ENCODE data around the gene WDFY1.

WDFY1 gene

GRCh38 chr2:223971731-223972130 lies 26.6 kb upstream of the WDFY1 start:
- H3K4me1 Mint-ChIP-seq, result peaks cover 8% of the 10 kb centered on the region
- DNase-seq (no peak), ATAC-seq (no peak)
- H3K27me3 Mint-ChIP-seq, result no peaks in the 10 kb centered on the region
- no peaks in the 10 kb centered on the region for H3K9me3 Mint-ChIP-seq
- peaks cover 4% of the 10 kb centered on the region for H3K36me3 Mint-ChIP-seq (ENCODE audit: low read depth)
- no peak overlapping the region for H3K4me3 Mint-ChIP-seq
- H3K27ac Mint-ChIP-seq, result no peak overlapping the region

DNA sequence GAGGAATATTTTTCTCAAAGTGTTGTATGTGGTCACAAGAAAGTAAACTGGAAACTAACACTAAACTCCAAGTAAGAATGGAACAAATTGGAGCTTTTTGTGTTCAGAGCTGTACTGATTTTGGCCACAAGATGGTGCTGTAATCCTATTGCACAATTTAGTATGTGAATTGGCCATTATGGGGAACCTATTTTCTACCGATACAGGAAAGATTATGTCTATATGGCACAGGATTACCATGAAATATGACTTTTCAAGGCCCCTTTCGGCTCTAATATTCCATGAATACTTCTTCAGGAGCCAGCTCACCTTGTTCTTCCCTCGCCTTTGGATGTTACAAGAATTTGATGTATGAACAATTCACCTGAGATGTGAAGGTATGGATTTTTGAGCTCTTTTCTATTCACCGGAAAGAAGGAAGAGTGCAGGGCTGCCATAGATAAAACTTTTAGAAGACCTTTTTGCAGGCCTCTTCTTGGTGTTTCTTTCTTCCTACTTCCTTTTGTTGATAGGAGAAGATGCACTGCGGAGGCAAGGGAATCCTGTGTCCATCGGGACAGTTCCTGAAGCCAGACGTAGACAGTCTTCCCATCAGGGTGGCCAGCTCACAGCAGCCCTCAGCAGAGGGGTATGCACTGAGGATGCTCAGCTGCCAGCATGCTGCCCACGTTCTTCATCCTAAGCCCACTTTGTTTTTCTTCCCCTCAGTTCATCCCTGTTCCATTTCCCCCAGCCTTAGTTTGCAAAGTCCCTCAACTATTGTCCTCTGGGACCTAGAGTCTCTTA lies 25.4 kb upstream of the WDFY1 start:
- no peaks in the 10 kb centered on the region for H3K9me3 Mint-ChIP-seq
- peak; percentile 73 for ATAC-seq
- no peak overlapping the region for H3K4me3 Mint-ChIP-seq
- H3K27ac Mint-ChIP-seq, result peak overlapping the region; percentile 50
- DNase-seq, result peak; percentile 64
- H3K4me1 Mint-ChIP-seq, result peaks cover 10% of the 10 kb centered on the region
- no peaks in the 10 kb centered on the region for H3K27me3 Mint-ChIP-seq
- H3K36me3 Mint-ChIP-seq (ENCODE audit: low read depth), result peaks cover 8% of the 10 kb centered on the region

GRCh38 chr2:223969856-223970255 lies 24.7 kb upstream of the WDFY1 start:
- Mint-ChIP-seq H3K27ac (peak overlapping the region; percentile 50), H3K36me3 (ENCODE audit: low read depth) (peaks cover 12% of the 10 kb centered on the region), H3K27me3 (no peaks in the 10 kb centered on the region), H3K9me3 (no peaks in the 10 kb centered on the region), H3K4me1 (peaks cover 10% of the 10 kb centered on the region), H3K4me3 (no peak overlapping the region)
- ATAC-seq (no peak), DNase-seq (no peak)

DNA sequence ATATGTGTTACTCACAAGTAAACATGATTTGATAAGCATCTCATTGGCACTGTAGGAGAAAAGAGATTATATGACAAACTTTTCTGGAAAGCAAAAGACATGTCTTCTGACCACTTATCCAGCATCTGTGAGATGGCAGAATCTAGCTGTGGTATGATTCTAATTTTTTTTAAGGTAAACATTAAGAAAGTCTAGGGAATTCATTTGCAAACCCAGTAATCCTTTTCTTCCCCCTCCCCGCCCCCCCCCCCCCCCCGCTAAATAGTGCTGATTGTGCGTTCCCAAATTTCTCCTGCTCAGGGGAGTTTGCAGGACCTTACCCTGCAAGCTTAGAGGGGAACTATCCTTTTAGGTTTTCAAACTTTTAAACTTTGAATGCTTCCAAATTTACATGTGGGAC lies 24.2 kb upstream of the WDFY1 start:
- Mint-ChIP-seq H3K36me3 (ENCODE audit: low read depth) (peaks cover 17% of the 10 kb centered on the region), H3K9me3 (no peaks in the 10 kb centered on the region), H3K4me1 (peaks cover 12% of the 10 kb centered on the region), H3K4me3 (no peak overlapping the region), H3K27ac (no peak overlapping the region), H3K27me3 (no peaks in the 10 kb centered on the region)
- ATAC-seq (no peak), DNase-seq (no peak)

DNA sequence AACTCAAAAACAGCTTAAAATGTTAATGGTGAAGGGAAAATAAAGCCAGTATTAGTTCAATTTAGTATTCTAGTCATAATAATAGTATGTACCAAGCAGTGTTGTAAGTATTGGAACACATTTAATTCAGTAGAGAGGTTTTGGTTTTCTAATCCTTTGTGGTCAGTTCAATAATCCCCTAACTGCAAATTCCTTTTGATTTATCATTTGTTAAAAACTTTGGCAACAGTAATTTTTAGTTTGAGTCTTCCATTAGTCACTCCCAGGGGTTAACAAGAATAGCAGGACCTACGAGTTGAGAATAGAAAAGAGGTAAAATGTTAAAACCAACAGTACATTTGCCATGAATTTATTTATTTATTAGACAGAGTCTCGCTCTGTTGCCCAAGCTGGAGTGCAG lies 22.8 kb upstream of the WDFY1 start:
- peaks cover 22% of the 10 kb centered on the region for H3K36me3 Mint-ChIP-seq (ENCODE audit: low read depth)
- H3K27me3 Mint-ChIP-seq, result no peaks in the 10 kb centered on the region
- no peak overlapping the region for H3K27ac Mint-ChIP-seq
- DNase-seq, result no peak
- ATAC-seq, result no peak
- peaks cover 12% of the 10 kb centered on the region for H3K4me1 Mint-ChIP-seq
- H3K4me3 Mint-ChIP-seq, result no peak overlapping the region
- no peaks in the 10 kb centered on the region for H3K9me3 Mint-ChIP-seq

DNA sequence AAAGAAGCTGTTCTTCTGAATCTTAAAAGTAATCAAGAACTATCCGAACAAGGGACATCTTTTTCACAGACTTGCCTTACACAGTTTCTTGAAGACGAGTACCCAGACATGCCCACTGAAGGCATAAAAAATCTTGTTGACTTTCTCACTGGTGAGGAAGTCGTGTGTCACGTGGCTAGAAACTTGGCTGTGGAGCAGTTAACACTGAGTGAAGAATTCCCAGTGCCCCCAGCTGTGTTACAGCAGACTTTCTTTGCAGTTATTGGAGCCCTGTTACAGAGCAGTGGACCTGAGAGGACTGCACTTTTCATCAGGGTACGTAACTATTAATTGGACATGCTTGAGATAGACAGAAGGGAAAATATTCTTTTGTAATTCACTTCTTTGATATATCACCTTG lies 14.6 kb upstream of the WDFY1 start:
- H3K9me3 Mint-ChIP-seq, result no peaks in the 10 kb centered on the region
- peaks cover 71% of the 10 kb centered on the region for H3K4me1 Mint-ChIP-seq
- H3K27ac Mint-ChIP-seq, result peak overlapping the region; percentile 14
- H3K27me3 Mint-ChIP-seq, result no peaks in the 10 kb centered on the region
- peak overlapping the region; percentile 41 for H3K4me3 Mint-ChIP-seq
- DNase-seq (no peak), ATAC-seq (no peak)
- peaks cover 42% of the 10 kb centered on the region for H3K36me3 Mint-ChIP-seq (ENCODE audit: low read depth)

DNA sequence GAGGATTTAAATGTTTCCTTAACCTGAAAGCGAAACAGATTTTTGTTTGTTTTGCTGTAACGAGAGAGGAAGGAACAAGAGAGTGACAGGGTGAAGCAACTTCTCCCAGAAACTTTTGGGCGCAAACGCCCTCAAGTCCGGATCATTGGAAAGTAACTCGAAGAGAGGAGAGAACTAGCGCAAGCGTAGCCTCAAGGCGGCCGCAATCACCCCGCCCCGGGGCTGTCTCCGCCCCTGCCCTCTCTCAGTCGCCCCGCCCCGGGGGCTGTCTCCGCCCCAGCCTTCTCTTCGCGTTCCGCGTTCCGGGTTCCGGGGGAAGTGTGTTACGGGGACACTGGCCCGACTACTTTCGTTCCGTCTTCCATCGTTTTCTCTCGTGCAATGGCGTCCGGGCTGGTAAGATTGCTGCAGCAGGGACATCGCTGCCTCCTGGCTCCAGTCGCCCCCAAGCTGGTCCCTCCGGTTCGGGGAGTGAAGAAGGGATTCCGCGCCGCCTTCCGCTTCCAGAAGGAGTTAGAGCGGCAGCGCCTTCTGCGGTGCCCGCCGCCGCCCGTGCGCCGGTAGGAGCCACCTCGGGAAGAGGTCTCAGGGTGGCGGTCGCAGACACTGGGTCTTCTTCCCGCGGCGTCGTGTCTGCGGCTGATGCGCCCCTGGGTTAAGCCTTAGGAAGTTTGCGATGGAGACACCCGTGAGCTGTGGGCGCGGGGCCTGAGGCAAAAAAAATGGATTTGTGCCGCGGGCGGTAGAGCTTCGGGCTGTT lies 12.1 kb upstream of the WDFY1 start, which contains the start of gene MRPL44:
TSS of gene MRPL44 (plus strand) at position 372 of the 760 bp plus-strand sequence. CDS start at position 382, 10 bp downstream.
- peak; percentile 99 for DNase-seq
- peak within 1 kb of the TSS; percentile 79 for H3K27ac Mint-ChIP-seq
- H3K9me3 Mint-ChIP-seq, result no peaks in the 10 kb centered on the region
- no peaks in the 10 kb centered on the region for H3K27me3 Mint-ChIP-seq
- H3K36me3 Mint-ChIP-seq (ENCODE audit: low read depth), result peaks cover 31% of the 10 kb centered on the region
- peak; percentile 99 for ATAC-seq
- H3K4me3 Mint-ChIP-seq, result peak within 1 kb of the TSS; percentile 91
- peaks cover 88% of the 10 kb centered on the region for H3K4me1 Mint-ChIP-seq

GRCh38 chr2:223956300-223956699 lies 11.2 kb upstream of the WDFY1 start:
- DNase-seq (no peak), ATAC-seq (peak; percentile 30)
- Mint-ChIP-seq H3K4me3 (peak overlapping the region; percentile 91), H3K27me3 (no peaks in the 10 kb centered on the region), H3K4me1 (peaks cover 82% of the 10 kb centered on the region), H3K27ac (peak overlapping the region; percentile 79), H3K36me3 (ENCODE audit: low read depth) (peaks cover 24% of the 10 kb centered on the region), H3K9me3 (no peaks in the 10 kb centered on the region)

- Mint-ChIP-seq H3K4me1 (peaks cover 80% of the 10 kb centered on the region), H3K9me3 (no peaks in the 10 kb centered on the region), H3K27ac (no peak overlapping the region), H3K4me3 (no peak overlapping the region), H3K36me3 (ENCODE audit: low read depth) (peaks cover 6% of the 10 kb centered on the region), H3K27me3 (no peaks in the 10 kb centered on the region)
- ATAC-seq, result no peak
- no peak for DNase-seq
These were observed 9.3 kb upstream of the WDFY1 start for GRCh38 chr2:223954401-223954800.

GRCh38 chr2:223952280-223952968 lies 7.3 kb upstream of the WDFY1 start:
- DNase-seq (no peak), ATAC-seq (no peak)
- no peak overlapping the region for H3K4me3 Mint-ChIP-seq
- no peak overlapping the region for H3K27ac Mint-ChIP-seq
- H3K9me3 Mint-ChIP-seq, result no peaks in the 10 kb centered on the region
- peaks cover 78% of the 10 kb centered on the region for H3K4me1 Mint-ChIP-seq
- H3K27me3 Mint-ChIP-seq, result no peaks in the 10 kb centered on the region
- no peaks in the 10 kb centered on the region for H3K36me3 Mint-ChIP-seq (ENCODE audit: low read depth)

DNA sequence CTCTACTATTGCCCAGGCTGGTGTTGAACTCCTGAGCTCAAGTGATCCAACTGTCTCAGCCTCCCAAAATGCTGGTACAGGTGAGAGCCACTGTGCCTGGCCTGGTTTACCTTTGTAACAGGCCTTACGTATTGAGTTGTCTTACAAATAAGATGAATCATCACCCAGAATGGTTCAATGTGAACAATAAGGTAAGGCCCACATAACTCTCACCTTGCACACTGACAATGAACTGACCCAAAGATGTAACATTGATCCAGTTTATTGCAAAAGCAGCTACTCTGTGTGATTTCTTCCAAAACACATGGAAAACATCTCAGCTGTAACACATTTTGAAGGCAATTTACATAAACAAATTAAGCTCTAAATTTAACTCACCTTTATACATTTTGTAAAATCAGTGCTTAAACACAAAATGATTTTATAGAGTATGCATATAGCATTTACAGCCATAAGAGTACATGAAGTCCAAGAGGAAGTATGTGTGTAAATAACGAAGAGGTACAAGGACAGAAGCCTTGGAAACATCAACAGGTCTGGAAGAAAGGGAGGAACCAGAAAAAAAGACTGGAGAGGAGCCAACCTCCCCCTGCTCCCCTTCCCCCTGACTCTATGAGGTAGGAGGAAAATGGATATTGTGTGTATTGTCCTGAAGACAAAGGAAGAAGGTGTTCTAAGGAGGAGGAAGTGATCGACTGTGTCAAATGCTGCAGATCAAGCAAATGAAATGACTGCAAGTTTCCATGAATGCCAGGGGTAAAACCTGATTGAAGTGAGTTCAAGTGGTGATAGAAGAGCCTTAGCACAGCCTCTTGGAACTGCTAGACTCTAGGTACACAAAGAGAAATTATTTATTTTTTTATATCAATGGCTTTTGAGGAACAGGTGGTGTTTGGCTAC lies 5.6 kb upstream of the WDFY1 start:
- no peak overlapping the region for H3K4me3 Mint-ChIP-seq
- no peaks in the 10 kb centered on the region for H3K9me3 Mint-ChIP-seq
- H3K4me1 Mint-ChIP-seq, result peaks cover 73% of the 10 kb centered on the region
- DNase-seq (no peak), ATAC-seq (no peak)
- H3K27ac Mint-ChIP-seq, result peak overlapping the region; percentile 80
- no peaks in the 10 kb centered on the region for H3K36me3 Mint-ChIP-seq (ENCODE audit: low read depth)
- H3K27me3 Mint-ChIP-seq, result no peaks in the 10 kb centered on the region

DNA sequence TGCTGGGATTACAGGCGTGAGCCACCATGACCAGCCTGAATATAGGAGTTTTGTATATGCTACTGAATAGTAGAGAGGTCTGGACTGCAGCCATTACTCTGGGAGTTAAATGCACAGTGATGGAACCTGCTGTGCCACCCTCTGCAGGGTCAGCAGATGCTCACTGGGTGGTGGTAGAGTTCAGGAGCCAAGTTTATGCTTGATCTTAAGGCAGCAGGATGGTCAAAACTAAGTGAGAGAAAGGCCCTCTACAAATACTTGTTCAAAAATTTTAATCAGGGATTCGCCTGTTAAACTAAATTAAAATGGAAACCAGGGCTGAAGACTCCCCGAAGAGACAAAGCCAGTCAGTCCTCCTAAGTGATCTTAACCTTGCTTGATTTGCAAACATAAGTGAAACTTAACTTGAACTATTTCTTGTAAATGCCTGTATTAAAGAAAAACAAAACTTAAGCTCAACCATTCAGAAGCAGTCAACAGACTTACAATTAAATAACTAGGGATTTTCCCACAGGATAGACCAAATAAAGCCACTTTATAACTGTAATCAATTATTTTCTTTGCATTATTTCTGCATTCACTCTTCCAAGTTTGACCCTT lies 4.2 kb upstream of the WDFY1 start:
- DNase-seq (no peak), ATAC-seq (no peak)
- Mint-ChIP-seq H3K9me3 (no peaks in the 10 kb centered on the region), H3K4me1 (peaks cover 66% of the 10 kb centered on the region), H3K27me3 (no peaks in the 10 kb centered on the region), H3K36me3 (ENCODE audit: low read depth) (no peaks in the 10 kb centered on the region), H3K4me3 (no peak overlapping the region), H3K27ac (peak overlapping the region; percentile 80)

DNA sequence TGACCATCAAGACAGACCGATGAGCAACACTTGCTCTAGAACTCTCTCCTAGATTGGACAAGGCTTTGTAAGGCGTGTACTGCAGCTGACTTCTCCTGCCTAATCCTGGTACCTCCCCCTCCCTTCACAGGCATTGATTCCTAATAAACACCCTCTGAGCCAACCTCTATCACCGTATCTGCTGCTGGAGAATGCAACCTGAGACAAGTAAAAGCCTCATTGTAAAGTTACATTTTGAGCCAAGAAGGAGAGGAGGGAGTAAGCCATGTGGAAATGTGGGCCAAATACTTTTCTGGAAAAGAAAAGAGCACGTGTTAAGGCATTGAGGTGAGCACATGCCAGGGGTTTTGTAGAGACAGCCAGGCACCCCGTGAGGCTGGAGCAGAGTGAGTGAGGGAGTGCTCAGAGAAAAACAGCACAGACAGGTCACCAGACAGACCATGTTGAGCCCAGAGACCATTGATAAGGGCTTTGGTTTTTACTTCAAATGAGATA lies 2.6 kb upstream of the WDFY1 start:
- no peak overlapping the region for H3K4me3 Mint-ChIP-seq
- ATAC-seq, result no peak

More for the DNA sequence above, 2.6 kb upstream of the WDFY1 start:
- H3K9me3 Mint-ChIP-seq, result no peaks in the 10 kb centered on the region
- H3K4me1 Mint-ChIP-seq, result peaks cover 68% of the 10 kb centered on the region
- DNase-seq, result no peak
- no peaks in the 10 kb centered on the region for H3K27me3 Mint-ChIP-seq
- peaks cover 3% of the 10 kb centered on the region for H3K36me3 Mint-ChIP-seq (ENCODE audit: low read depth)
- H3K27ac Mint-ChIP-seq, result peak overlapping the region; percentile 29
